GM12873 (cell line): ENCODE results near the gene LRMDA.

Experiments
- TF ChIP-seq, protein P1 (sequence below): IDR thresholded peaks from 2 replicates; pipeline ENCODE4 v1.5.1; 2012; ENCODE audit warnings: low read depth, mild to moderate bottlenecking, moderate library complexity, low read length, control low read depth; ENCODE audit not compliant: insufficient read depth; ENCODE audit errors: missing control alignments

LRMDA gene

DNA sequence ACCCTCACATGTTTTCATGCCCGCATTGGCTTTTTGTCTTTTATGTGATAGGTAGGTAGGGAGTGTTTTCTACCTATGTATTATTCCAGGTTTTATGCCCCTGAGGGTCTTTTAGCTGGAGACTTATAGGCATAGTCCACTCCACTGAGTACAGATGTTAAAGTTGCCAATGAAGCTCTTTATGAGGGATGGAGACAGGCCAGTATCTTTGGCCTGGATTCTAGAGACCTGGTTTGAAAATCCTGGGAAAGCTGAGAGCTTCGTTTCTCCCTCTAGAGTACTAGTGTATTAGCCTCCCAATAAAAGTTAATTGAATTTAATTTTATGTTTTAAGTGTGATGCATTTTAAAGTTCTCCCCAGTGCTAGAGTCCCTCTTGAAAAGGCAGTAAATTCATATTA lies 854.1 kb downstream of the LRMDA start:
- TF ChIP-seq, protein P1, sequence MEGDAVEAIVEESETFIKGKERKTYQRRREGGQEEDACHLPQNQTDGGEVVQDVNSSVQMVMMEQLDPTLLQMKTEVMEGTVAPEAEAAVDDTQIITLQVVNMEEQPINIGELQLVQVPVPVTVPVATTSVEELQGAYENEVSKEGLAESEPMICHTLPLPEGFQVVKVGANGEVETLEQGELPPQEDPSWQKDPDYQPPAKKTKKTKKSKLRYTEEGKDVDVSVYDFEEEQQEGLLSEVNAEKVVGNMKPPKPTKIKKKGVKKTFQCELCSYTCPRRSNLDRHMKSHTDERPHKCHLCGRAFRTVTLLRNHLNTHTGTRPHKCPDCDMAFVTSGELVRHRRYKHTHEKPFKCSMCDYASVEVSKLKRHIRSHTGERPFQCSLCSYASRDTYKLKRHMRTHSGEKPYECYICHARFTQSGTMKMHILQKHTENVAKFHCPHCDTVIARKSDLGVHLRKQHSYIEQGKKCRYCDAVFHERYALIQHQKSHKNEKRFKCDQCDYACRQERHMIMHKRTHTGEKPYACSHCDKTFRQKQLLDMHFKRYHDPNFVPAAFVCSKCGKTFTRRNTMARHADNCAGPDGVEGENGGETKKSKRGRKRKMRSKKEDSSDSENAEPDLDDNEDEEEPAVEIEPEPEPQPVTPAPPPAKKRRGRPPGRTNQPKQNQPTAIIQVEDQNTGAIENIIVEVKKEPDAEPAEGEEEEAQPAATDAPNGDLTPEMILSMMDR: no peak

DNA sequence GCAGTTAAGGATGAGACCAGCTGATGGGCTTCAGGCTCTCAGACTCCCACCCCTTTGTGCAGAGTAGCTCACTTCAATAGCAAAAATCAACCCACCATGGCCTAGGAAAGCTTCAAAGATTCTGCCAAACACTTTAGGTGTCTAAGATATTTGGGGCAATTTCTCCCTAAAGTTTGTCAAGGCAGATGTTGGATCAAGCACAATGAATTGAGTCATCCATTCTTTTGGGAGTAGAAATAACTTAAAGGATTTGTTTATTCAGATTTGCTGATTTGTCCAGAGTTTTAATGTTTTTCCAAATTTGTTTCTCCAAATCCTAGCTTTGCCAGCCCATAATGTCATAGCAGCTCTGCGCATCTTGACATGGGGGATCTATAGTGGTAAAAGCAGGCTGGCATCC lies 855.1 kb downstream of the LRMDA start:
- TF ChIP-seq, protein P1: no peak

DNA sequence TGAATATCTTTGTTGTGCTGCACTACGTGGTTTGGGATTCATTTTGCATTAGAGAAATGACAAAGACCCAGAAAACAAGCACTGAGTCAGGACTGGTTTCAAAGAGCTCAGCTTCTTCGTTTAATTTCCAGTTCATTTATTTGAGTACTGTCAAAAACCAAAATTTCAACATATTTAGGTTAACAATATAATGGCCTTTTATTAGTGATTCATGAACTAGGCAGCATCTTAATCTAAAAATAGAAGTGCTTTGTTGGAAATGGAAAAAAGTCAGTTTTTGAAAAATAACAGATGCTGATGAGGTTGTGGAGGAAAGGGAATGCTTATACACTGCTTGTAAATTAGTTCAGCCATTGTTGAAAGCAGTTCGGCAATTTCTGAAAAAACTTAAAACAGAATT lies 856.4 kb downstream of the LRMDA start:
- TF ChIP-seq, protein P1: no peak

DNA sequence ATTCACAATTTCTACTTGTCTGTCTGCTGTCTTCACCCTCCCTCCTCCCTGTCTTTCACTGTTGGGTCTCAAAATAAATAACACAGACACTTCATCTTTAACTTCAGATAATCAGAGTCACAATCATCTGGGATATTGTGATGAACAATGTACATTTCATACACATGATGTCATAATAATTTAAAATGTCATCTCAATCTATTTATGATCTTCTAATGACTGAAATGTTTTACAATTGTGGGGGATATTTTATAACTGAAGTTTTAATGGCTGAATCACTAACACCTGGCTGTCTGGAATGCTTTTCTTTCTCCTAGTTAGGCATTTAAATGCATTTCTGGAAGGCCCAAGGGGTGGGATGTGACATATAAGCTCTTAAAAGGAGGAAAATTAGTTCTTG lies 859.8 kb downstream of the LRMDA start:
- TF ChIP-seq, protein P1: no peak

DNA sequence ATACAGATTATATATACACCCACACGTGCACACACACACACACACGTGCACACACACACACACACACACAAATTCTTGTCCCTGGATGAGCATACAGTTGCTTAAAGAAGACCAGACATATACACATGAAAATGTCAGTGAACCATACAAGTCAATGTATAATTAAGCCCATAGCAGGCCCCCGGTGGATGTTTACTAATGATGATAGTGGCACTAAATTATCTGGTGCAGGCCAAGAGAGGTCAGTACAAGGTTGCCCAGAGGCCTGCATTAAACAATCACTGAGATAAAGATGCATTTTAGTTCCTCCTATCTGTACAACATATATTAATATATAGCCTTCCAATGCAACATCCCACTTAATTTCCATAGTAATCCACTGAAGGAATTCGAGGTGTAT lies 860.5 kb downstream of the LRMDA start:
- TF ChIP-seq, protein P1: no peak

DNA sequence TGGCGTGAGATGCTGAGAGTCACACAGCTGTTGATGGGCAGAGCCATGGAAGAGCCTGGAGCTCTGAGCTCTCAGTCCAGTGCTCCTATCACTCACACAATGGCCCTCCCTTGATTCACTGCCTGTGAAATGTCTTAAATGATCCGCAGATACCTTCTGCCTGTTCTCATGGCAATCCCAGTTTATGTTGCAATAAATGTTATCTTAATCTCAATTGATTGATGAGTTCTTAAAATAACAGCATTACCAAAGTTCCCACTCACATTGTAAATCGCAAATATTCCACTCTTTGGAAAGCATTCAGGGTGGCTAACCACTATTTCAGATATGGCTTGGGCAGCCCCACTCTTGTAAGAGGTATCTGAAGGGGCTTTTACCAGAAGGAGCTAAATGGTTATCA lies 865.5 kb downstream of the LRMDA start:
- TF ChIP-seq, protein P1: no peak

DNA sequence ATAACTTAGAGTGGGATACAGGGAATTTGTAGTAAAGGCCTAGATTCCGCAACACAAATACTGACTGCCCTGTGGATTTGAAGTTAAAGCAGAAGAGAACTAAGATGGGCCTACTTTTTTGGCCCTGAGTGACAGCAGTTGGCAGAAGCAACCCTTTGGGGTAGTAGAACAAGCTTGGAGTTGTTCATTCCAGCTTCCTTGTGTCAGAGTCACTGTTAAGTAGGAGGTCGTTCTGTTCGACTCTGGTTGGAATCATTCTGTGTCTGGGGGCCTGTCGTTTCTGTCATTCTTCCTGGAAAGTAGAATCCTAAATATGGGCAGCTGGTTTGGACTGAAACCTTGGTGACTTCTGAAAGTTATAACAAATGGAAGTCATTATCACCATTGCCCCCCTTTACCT lies 865.9 kb downstream of the LRMDA start:
- TF ChIP-seq, protein P1: no peak
